RWPE1 (cell line): ENCODE results near the gene ASL.

Experiments used
- CTCF ChIA-PET: fragments of 350-600 bp; sonication (Branson Sonifier 250); formaldehyde crosslinking; extraction: SDS; loops from one replicate; lab custom pipeline; 2021; lab: Yijun Ruan, JAX
- POLR2A ChIA-PET: fragments of 400-600 bp; formaldehyde crosslinking; extraction: SDS; loops from one replicate; lab custom pipeline; 2020; ENCODE audit warnings: antibody characterized with exemption; ENCODE audit not compliant: low non-redundant PET; lab: Yijun Ruan, JAX
- DNase-seq: peaks from one replicate; pipeline ENCODE4 v3.0.0; 2012; ENCODE audit warnings: low spot score
- H3K27ac ChIP-seq: fragments of 450-650 bp; 2 replicates; pipeline ENCODE4 v1.5.1; 2017
- TF ChIP-seq, protein P1 (sequence below): fragments of 450-650 bp; conservative IDR thresholded peaks from 2 replicates; pipeline ENCODE4 v1.5.1; 2017; ENCODE audit warnings: low read depth, mild to moderate bottlenecking

Gene ASL

DNA sequence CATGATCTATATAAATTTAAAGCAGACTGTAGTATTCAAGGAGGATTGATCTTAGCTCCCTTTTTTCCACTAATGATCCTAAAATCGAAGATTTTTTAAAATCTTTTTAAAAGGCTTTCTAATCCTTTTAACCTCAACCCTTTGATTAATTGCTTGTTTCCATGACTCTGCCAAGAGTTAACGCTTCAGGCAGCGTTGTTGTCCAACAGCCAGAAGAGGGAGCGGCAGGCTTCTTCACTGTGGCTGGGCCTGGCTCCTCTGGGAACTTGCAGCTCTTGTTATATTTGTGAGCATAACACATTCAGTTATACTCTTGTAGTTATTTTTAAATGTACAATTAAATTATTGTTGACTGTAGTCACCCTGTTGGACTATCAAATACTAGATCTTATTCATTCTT, 65.3 kb downstream of the ASL start:
- peak overlapping the region; percentile 1; the same call in 1 of the 2 replicates for H3K27ac ChIP-seq
- TF ChIP-seq, protein P1, sequence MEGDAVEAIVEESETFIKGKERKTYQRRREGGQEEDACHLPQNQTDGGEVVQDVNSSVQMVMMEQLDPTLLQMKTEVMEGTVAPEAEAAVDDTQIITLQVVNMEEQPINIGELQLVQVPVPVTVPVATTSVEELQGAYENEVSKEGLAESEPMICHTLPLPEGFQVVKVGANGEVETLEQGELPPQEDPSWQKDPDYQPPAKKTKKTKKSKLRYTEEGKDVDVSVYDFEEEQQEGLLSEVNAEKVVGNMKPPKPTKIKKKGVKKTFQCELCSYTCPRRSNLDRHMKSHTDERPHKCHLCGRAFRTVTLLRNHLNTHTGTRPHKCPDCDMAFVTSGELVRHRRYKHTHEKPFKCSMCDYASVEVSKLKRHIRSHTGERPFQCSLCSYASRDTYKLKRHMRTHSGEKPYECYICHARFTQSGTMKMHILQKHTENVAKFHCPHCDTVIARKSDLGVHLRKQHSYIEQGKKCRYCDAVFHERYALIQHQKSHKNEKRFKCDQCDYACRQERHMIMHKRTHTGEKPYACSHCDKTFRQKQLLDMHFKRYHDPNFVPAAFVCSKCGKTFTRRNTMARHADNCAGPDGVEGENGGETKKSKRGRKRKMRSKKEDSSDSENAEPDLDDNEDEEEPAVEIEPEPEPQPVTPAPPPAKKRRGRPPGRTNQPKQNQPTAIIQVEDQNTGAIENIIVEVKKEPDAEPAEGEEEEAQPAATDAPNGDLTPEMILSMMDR = no peak

DNA sequence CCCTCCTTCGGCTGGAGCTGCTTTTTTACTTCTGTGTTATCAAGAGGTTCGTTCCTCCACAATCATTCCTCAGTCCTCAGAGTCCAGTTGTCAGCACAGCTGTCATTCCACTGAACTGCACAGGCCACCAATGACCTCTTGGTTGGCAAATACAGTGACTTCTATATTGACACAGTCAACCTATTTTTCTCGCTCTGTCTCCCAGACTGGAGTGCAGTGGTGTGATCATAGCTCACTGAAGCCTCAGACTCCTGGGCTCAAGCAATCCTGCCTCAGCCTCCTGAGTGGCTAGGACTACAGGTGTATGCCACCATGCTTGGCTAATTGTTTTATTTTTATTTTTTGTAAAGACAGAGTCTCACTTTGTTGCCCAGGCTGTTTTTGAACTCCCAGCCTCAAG, 66.7 kb downstream of the ASL start:
- ChIA-PET POLR2A (no interaction called here), CTCF (interaction anchor here (0.9 kb wide), 1 partner anchor 21 kb away, joined by 3 read pairs; no protein-coding TSS in a partner anchor)
- TF ChIP-seq, protein P1 = no peak
- DNase-seq = no peak
- H3K27ac ChIP-seq = peak overlapping the region; percentile 1; the same call in 1 of the 2 replicates

More for the DNA sequence above, 65.3 kb downstream of the ASL start:
- DNase-seq = peak; percentile 26
- ChIA-PET CTCF (interaction anchor here (0.5 to 1.5 kb wide), 8 partner anchors 15 to 842 kb away, joined by 3 to 9 read pairs (median 4); partner anchors contain the start of gene TPST1), POLR2A (no interaction called here)

DNA sequence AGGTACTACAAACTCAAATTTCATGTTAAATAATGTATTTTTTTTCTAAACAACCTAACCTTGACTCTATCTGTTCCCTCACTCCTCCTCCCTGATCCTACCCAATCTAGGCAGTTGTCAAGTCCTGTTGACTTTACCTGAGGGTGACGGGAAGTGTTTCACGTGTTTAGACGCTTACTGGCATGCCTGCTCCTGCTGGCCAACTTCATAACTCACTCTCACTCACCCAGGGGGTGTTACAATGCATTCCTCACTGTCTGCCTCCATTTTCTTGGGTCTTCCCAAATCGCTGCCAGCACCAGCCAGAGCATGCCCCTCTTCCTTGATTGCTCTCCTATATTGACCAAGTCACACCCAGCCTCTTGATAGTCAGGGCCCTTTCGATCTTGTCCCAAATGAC, 67.4 kb downstream of the ASL start:
- peak; percentile 34 for DNase-seq
- TF ChIP-seq, protein P1 = no peak
- CTCF ChIA-PET = no interaction called here
- peak overlapping the region; percentile 58 for H3K27ac ChIP-seq
- POLR2A ChIA-PET = no interaction called here
